SK-N-MC (cell line): Measurements from ENCODE around the gene LIMS2.

Experiments used
- DNase-seq: peaks from one replicate; pipeline ENCODE4 v3.0.0-alpha.2; 2011; ENCODE audit warnings: low read depth, low spot score
- H3K27ac ChIP-seq: fragments of 200-600 bp; sonication (generic); 2 replicates; pipeline ENCODE4 v1.5.1; 2016; ENCODE audit warnings: mixed run types
- H3K36me3 ChIP-seq: fragments of 200-600 bp; sonication (generic); 2 replicates; pipeline ENCODE4 v1.6.1; 2017; ENCODE audit warnings: antibody characterized with exemption, low read length, mixed read lengths; ENCODE audit not compliant: insufficient read depth
- H3K4me3 ChIP-seq: fragments of 200-600 bp; sonication (generic); 2 replicates; pipeline ENCODE4 v1.5.1; 2016
- H3K9ac ChIP-seq: fragments of 200-600 bp; sonication (generic); 2 replicates; pipeline ENCODE4 v1.8.0; 2017; ENCODE audit warnings: mixed run types, mixed read lengths; ENCODE audit not compliant: insufficient read length
- H3K9me3 ChIP-seq: fragments of 200-600 bp; sonication (generic); 2 replicates; pipeline ENCODE4 v1.6.1; 2017; ENCODE audit warnings: low read depth, mild to moderate bottlenecking, antibody characterized with exemption, low read length, moderate library complexity, mixed read lengths
- EZH2 ChIP-seq: fragments of 200-600 bp; sonication (generic); IDR thresholded peaks from one replicate; pipeline ENCODE4 v1.6.1; 2017; ENCODE audit warnings: antibody characterized with exemption
- FOXP2 ChIP-seq: optimal IDR thresholded peaks from 2 replicates; pipeline ENCODE3; 2011; ENCODE audit warnings: mild to moderate bottlenecking, moderate library complexity; ENCODE audit not compliant: insufficient read depth; ENCODE audit errors: extremely low read length, control extremely low read depth
- POLR2AphosphoS5 ChIP-seq: IDR thresholded peaks from 2 replicates; pipeline ENCODE4 v1.6.1; 2012; ENCODE audit warnings: mild to moderate bottlenecking, low read depth, low read length, borderline replicate concordance

Gene LIMS2

DNA sequence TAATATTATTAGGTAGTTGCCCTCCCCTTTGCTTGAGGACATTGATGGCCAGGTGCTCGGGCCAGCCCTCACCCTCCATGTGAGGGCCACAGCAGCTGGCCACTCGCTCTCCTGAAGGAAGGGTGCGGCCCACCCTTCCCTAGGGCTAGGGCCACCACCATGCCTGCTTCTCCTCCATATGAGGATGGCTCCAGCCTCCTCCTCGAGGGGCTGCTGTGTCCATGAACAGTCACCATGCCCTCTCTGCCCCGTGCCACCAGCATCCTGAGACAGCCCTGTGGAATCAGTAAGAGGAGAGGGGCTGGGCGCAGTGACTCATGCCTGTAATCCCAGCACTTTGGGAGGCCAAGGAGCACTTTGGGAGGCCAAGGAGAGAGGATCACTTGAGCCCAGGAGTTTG lies 27.0 kb downstream of the LIMS2 start:
- TF ChIP-seq POLR2AphosphoS5 (no peak), FOXP2 (no peak), EZH2 (no peak)
- Histone ChIP-seq H3K36me3 (no peaks in the 10 kb centered on the region), H3K27ac (peak overlapping the region; percentile 95), H3K9me3 (no peaks in the 10 kb centered on the region), H3K9ac (peak overlapping the region; percentile 35), H3K4me3 (no peak overlapping the region)
- DNase-seq: no peak

DNA sequence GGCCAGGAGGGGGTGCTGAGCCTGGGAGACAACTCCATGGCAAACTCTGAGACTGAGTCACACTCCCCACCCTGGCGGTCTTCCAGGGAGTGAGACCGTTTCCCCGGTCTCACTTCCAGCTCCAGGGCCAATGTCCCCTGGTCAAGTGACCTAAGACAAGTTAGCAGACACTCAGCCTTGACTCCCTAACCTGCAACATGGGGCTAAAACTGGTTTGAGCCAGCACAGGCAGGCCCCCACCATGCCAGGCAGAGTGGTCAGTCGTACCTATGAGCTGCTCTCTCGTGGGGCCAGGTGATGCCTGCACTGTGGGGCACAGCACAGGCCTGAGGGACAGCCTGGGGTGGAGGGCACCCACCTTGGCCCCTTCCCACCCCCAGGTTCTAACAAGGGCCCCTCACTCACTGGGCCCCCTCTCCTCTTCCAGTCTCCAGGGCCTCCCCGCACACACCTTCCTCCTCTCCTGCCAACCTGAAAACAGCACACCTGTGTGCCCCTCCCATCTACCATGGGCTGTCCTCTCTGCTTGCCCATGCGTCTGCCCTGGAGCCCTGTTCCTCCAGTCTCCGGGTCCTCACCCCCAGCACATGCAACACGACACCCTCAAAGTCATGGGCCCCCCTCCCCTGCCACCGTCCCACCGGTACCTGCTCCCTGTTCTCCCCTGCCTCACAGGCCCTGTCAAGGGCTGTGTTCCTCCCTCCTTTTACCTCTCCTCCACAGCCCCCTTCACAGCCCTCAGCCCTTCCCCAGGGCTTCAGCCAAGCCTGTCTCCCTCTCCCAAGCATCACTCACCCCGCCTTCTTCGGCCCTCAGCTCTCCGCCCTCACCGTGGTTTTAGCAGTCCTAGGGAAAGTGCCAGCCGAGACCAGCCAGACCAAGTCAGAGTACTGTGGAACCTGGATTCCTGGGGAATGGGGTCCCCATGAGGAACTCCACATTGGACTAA lies 27.8 kb downstream of the LIMS2 start:
- DNase-seq: no peak
- TF ChIP-seq EZH2 (no peak), POLR2AphosphoS5 (no peak), FOXP2 (no peak)
- Histone ChIP-seq H3K4me3 (no peak overlapping the region), H3K36me3 (no peaks in the 10 kb centered on the region), H3K9ac (peak overlapping the region; percentile 35), H3K9me3 (no peaks in the 10 kb centered on the region), H3K27ac (peak overlapping the region; percentile 95)

DNA sequence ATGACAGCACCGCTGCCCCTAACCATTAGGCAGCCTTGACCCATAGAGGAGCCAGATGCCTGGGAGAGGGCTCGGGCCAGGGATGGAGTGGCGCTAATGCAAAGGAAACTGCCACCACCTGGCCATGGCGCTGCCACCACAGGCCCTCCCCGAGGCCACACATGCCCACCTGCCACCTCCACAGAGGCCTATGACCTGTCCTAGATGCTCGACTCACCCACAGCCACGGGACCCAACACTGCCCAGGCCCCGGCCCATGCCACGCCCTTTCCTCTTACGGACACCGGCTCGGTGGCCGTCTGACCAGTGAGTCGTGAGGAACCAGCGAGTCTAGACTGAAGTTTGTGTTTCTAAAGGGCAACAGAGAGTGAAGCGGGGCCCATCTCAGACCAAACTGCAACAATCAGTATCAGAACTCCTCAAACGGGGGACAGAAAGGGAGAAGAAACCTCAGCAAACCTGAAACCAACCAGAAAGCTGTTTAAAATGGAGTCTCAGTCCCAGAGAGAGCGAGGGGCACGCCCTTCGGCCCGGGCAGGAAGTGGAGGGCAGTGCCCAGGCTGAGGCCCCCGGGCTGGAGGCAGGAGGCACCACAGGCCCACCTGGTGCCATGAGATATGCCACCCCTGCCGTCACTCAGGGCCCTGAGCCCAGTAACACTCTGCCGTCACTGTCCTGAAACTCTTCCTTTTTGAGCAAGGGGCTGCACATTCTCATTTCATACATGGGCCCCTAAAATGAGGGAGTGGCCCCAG lies 28.7 kb downstream of the LIMS2 start:
- Histone ChIP-seq H3K9ac (peak overlapping the region; percentile 0), H3K36me3 (no peaks in the 10 kb centered on the region), H3K4me3 (no peak overlapping the region), H3K27ac (peak overlapping the region; percentile 95), H3K9me3 (no peaks in the 10 kb centered on the region)
- no peak for DNase-seq
- TF ChIP-seq EZH2 (no peak), POLR2AphosphoS5 (no peak), FOXP2 (no peak)

DNA sequence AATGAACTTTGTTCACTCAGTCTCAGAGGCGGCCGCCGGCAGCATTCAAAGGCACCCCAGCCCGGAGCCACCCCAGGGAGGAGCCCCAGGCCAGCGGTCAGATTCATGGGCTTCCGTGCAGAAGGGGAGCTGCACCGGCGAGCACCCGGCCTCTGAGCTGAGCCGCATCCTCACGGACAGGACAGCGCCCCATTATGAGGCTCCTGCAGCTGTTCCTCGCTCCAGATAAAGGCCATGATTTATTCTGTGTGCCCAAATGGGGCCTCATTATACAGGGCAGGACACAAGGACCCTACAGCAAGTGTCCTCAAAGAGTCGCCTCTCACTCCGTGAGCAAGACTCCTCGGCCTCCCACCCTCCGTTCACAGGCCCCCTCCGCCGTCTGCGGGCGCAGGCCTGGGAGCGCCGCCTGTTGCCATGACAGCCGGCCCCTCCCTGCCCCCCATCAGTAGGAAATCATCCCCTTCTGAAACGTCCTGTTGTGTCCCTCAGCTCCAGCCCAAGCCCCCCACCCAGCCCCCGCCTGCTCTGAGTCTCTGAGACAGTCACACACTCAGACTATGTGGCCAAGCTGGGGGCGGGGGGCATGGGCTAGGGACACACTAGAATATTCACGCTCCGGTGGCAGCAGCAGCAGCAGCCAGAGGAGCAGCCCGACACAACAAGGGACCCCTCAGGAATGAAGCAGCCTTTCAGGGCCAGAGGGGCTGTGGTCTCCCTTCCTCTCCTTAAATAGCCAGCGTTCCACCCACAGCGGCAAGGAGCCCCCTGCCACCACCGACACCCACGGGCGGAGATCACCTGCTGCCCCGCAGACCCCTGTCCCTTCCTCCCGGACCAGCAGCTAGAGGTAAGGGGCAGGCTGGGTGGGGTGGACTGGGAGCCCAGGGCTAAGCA lies 29.7 kb downstream of the LIMS2 start, which contains the start of gene GPR17:
Gene GPR17, plus strand, starts transcription at position 759 of the 897 bp plus-strand sequence. CDS start 4,583 bp downstream, outside the sequence.
- no peak within 1 kb of the TSS for H3K4me3 ChIP-seq
- no peaks in the 10 kb centered on the region for H3K9me3 ChIP-seq
- H3K9ac ChIP-seq: peak within 1 kb of the TSS; percentile 0
- no peaks in the 10 kb centered on the region for H3K36me3 ChIP-seq
- no peak for DNase-seq
- TF ChIP-seq EZH2 (no peak), POLR2AphosphoS5 (no peak), FOXP2 (no peak)
- H3K27ac ChIP-seq: peak within 1 kb of the TSS; percentile 95

DNA sequence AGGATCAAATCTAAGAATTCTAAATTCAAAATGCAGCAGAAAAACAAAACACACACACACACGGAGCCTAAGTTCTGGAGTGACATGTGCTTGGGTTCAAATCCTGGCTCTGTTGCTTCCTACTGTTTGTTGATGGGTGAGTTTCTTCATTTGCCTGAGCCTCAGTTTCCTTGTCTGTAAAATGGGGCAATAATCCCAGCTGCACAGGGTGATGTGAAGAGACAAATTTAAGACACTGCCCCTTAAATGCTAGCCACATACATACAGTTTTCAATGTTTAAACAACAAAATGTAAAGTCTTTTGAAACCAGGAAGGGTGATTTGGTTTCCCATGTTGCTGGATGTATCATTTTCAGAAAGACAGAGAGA lies 30.3 kb downstream of the LIMS2 start:
- H3K9me3 ChIP-seq: no peaks in the 10 kb centered on the region
- no peak overlapping the region for H3K9ac ChIP-seq
- TF ChIP-seq FOXP2 (no peak), POLR2AphosphoS5 (no peak), EZH2 (no peak)
- no peak for DNase-seq
- no peaks in the 10 kb centered on the region for H3K36me3 ChIP-seq
- peak overlapping the region; percentile 11 for H3K27ac ChIP-seq
- H3K4me3 ChIP-seq: no peak overlapping the region

DNA sequence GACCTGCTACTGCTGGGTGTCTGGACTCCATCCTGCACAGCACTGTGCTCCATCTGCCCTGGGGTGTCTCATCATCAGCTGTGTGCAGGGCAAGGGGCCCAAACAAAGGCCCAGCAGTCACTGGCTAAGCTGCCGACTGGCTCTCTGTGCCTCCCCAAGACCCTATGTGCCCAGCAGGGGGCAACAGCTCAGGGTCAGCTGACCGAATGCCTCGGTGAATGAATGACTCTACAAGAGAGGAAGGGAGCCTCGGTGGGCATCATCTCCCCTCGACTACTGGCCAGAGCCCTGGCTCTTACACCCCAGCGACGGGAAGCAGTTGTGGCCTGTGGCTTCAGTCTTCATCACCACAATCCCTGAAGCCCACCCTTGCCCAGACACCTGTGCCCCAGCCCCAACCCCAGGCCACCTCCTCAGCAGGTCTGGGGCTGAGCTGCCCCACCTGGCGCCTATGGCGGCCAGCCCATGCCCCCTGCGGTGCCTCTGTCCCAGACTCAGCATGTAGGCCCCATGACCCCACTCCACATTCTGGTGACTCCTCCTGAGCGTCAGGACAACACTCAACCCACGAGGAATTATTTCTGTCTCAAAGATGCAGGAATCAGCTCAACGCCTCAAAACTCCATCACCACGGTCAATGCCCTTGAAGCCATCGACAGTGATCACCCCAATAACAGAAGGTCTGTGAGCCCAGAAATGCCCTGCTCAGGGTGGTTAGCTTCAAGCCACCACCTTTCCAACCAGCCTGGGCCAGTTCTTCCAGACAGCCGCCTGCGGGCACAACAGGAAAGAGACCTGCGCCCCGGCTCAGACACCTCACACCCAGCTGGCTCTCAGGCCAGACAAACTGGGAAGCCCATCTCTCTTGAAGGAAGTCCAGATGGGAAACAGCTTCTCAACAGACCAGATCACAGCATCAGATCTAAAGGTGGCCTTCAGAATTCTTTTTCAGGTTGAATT lies 31.0 kb downstream of the LIMS2 start:
- no peak for DNase-seq
- Histone ChIP-seq H3K9ac (no peak overlapping the region), H3K27ac (peak overlapping the region; percentile 11; the same call in 1 of the 2 replicates), H3K36me3 (no peaks in the 10 kb centered on the region), H3K9me3 (no peaks in the 10 kb centered on the region), H3K4me3 (no peak overlapping the region)
- TF ChIP-seq POLR2AphosphoS5: no peak
- no peak for TF ChIP-seq FOXP2
- no peak for TF ChIP-seq EZH2

DNA sequence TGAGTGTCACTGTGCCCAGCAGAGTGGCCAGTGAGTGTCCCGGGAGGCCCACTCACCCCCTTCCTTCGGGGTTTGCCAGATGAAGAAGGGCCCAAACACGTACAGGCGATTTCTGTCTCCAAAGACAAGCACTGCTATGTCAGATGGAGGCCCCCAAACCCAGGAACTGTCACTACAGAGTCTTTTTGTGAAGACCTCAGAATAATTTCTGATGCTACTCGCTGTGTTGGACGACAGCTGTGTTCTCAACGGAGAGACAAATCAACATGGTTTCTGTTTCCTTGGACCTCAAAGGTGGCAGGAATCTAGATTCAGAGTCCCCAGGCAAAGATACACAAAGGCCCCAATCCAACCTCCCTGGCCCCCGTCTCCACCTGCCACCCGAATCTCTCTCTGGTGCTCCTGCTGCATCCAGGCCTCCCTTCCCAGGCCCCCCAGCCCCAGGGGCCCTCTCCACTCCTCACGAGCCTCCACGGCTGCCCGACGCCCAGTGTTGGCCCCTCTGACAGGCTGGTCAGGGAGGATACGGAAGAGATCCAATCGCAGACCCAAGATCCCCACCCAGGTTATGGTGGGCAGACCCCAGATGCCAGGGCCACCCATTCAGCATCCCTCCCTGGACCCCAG lies 31.8 kb downstream of the LIMS2 start:
- TF ChIP-seq FOXP2 (no peak), EZH2 (no peak), POLR2AphosphoS5 (no peak)
- Histone ChIP-seq H3K27ac (peak overlapping the region; percentile 89), H3K36me3 (no peaks in the 10 kb centered on the region), H3K4me3 (no peak overlapping the region), H3K9ac (peak overlapping the region; percentile 11), H3K9me3 (no peaks in the 10 kb centered on the region)
- no peak for DNase-seq
